Putamen (tissue), 1 donor: ENCODE data around the gene XRCC5.
"Not testable (repeated sequence)": the region's sequence is repeated elsewhere in the genome, so short reads cannot be mapped to it uniquely, and the experiment has no call there.

Experiments used
- DNase-seq: peaks from one replicate; pipeline ENCODE4 v3.0.0-alpha.2; 2016; ENCODE audit warnings: low spot score

The XRCC5 gene

GRCh38 chr2:216108967-216109921 is at the start of gene XRCC5:
Gene XRCC5, plus strand, starts transcription at chr2:216109348. Its CDS starts 89 bp downstream, at chr2:216109437.
- peak; percentile 92 for DNase-seq

- DNase-seq = no peak
These were observed 45.0 kb upstream of the XRCC5 start for GRCh38 chr2:216064014-216064630.

DNA sequence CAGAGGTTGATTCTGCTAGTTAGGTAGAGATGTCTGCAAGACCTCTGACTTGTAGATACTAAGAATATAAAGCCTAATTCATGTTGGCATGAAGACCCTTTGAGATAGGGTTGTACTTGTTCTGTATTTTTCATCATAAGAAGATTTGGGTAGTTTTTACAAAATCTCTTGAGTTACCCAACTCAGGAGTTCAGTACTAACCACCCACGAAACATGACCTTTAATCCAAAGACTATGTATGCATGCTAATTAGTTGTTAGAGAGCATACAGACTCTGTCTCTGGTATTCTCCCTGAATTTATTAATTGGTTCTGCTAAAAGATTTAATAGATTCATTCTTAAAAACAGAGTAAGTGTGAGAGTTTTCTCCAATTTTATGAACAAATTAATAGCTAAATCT is 44.5 kb upstream of the XRCC5 start:
- DNase-seq = no peak

- no peak for DNase-seq
These were observed 42.9 kb upstream of the XRCC5 start for GRCh38 chr2:216066230-216066629.

DNA sequence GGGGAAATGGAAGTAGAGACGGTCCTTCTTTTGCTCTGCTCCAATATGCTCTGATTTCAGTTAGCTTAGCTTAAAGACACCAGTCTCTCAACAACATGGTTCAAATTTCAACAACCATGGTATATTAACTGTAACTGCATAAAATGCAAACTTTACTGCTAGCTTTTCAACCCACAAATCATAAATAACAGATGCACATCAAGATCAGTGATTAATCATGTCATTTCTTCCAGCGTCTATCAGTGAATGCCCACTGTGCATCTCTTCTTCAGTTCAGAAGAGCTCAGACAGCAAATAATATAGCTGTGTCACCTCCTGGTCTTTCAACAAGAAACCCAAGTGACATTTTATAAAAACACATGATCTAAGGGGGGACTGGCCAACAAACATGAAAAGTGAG is 40.1 kb upstream of the XRCC5 start:
- no peak for DNase-seq

DNA sequence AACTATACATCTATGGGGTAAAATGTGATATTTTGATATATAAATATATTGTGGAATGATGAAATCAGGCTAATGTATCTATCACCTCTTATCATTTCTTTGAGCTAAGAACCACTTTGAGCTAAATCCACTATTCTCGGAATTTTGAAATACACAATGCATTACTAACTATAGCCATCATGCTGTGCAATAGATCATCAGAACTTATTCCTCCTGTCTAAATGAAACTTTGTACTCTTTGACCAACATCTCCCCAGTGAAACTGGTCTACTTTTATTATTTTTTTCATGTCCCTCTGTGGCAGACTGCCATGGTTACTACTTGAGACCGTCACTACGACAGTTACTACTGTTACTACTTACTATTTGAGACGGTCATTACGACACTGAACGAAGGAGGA is 39.0 kb upstream of the XRCC5 start:
- DNase-seq = no peak

GRCh38 chr2:216071111-216071851 is 37.9 kb upstream of the XRCC5 start:
- no peak for DNase-seq

DNA sequence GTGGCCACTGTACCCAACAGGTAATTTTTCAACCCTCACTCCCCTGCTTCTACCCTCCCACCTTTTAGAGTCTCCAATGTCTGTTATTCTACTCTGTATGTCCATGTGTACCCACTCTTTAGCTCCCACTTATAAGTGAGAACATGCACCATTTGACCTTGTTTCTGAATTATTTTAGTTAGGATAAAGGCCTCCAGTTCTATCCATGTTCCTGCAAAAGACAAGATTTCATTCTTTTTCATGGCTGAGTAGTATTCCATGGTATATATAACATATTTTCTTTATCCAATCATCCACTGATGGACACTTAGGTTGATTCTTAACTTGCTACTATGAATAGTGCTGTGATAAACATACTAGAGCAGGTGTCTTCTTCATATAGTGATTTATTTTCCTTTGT is 36.7 kb upstream of the XRCC5 start:
- DNase-seq = no peak

DNA sequence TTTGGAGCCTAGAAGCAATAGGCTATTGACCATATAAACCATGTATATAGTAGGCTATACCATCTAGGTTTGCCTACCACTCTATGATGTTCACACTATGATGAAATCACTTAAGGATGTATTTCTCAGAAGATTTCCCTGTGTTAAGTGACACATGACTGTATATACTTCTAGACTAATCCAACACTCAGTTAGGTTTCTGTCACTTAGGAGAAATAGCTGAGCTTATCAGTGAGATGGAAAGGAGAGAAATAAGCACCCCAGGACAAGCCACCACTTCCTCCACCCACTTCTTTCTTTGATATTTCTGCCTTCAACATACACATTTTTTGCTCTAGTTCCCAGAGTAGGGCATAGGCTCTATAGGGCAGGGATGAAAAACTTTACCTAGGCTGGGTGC is 35.4 kb upstream of the XRCC5 start:
- no peak for DNase-seq

GRCh38 chr2:216074380-216074779 is 34.8 kb upstream of the XRCC5 start:
- DNase-seq = no peak

- DNase-seq = no peak
These were observed 34.4 kb upstream of the XRCC5 start for GRCh38 chr2:216074794-216075193.

DNA sequence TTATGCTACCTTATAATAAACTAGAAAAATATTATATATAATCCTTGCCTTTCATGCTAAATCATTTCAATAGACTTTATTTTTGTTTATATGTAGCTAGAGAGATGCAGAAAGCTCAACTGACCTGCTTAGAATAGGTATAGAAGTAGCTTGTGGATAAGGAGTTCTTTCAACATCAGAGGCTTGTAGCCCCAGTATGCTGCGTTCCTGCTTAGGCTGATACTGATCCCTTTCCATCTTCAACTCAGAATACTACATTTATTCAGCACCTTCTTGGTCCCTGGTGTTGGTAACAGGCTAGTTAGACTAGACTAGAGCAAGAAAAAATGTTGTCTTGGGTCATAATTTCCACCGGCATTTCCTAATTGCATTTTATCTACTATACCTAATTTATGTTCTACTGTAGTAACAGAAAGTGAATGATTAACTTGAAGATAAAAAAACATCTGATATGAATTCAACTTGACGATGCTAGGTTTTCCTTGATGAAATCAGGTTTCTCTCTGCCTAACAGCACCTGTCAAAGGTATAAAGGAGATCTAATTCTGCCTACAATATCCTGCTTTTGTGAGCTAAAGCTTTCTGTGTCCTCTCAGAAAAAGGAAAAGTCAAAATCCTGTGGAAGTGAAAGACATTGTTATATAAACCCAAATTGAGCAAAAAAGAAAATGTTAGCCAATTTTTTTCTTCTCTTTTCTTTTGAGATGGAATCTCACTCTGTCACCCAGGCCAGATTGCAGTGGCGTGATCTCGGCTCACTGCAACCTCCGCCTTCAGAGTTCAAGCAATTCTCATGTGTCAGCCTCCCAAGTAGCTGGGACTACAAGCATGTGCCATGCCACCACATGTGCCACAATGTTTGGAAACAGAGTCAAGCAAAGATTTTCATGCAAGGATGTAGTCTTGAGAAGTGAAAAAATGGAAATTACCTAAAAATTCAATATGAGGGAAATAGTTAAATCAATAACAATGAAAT is 33.4 kb upstream of the XRCC5 start:
- DNase-seq = no peak

DNA sequence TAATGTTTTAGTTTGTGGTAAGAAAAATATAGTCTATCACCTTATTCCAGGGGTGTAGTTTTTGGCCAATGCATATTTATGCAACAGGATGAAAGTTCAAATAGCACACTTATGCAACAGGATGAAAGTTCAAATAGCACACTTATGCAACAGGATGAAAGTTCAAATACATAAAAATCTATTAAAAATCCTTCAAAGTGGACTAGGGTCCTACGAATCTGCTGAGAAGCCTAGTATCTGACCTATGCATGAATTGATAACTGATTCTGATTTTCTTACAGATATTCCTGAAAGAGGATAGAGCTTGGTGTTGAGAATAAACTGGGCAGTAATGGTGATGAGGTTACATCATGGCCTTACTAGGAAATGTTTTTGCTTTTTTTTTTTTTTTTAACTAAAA is 30.4 kb upstream of the XRCC5 start:
- no peak for DNase-seq

GRCh38 chr2:216080048-216080447 is 29.1 kb upstream of the XRCC5 start:
- not testable (repeated sequence) for DNase-seq

- DNase-seq = no peak
These were observed 28.1 kb upstream of the XRCC5 start for GRCh38 chr2:216081012-216081411.

DNA sequence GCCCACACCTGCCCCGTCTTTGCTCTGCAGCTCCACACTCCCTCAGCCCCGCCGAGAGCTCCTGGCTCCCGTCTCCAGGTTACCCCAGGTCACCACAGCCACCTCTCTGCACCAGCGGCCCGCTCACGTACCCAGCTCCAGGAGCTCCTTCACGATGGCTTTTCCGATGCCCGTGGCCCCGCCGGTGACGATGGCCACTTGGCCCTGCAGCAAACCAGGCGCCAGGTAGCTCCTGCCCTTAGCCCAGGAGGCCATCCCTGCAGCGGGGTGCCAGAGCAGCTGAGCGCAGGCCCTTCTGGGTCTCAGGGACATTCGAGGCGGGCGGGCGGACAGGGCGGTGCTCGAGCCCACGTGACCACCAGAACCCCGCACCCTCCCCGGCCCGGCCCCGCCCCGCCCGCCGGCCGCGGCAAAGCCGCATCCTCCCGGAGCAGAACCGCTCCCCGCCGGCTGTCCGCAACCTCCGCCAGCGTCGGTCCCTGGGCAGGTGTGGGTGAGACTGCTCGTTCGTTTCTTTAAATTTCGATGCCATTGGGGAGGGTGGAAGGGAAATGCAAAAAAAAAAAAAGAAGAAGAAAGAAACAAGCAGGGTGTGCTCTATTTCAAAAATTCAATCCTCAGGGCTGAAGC is 27.5 kb upstream of the XRCC5 start, which contains the start of the genes PECR and TMEM169:
Gene PECR (minus strand): TSS at position 323 of the 630 bp plus-strand sequence. CDS start 68 bp downstream, at position 255.
Gene TMEM169 (plus strand): TSS at position 433 of the 630 bp plus-strand sequence. CDS start 14,045 bp downstream, outside the sequence.
- DNase-seq = peak; percentile 84

- DNase-seq = peak; percentile 7
These were observed 26.9 kb upstream of the XRCC5 start for GRCh38 chr2:216082117-216082711.

GRCh38 chr2:216082805-216083204 is 26.3 kb upstream of the XRCC5 start:
- DNase-seq = peak; percentile 16

DNA sequence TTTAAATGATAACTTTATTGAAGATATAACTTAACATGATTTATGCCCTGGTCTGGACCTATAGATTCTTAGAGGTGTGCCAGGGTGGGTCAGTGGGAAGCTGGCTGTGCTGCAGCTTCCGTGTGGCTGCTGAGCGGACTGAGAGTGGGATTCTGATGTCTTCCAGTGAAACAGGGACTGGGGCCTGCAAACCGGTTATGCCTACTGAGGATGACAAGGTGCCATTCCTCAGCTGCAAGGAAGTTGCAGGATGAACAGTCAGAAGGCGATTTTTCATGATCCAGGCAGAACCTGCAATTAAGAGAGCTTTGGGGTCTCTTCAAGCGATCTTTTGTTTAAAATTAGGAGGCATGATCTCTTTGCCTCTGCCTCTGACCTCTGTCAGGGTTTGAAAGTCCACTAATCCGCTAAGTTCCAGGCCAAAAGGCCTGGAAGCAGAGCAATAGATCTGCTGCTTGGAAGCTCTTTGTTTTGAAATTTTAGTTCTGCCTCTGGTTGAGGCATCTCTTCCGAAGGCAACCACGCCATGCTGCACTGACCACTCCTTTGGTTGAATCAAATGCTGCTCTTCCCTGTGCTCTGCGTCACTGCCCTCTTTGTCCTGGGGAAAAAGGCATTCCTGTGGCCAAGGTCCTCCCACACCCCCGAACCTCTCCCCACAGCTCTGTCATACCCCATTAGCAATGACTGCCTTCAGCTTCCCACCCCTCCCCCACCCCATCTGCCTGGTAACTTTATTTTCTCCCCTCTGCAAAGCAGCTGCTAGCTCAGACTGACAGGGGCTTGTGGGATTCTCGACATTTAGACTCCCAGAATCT is 25.5 kb upstream of the XRCC5 start:
- no peak for DNase-seq
